Rectal smooth muscle tissue (tissue), 1 donor: ENCODE measurements around the gene B3GALT5.

Source experiments
- H3K27ac ChIP-seq: one replicate; pipeline ENCODE4 v1.7.0; 2013; ENCODE audit warnings: low read depth, low read length, inconsistent platforms
- H3K27me3 ChIP-seq: one replicate; pipeline ENCODE4 v1.7.0; 2013; ENCODE audit warnings: low read length; ENCODE audit not compliant: control insufficient read depth, insufficient read depth
- H3K36me3 ChIP-seq: one replicate; pipeline ENCODE4 v1.7.0; 2013; ENCODE audit warnings: low read length; ENCODE audit not compliant: control insufficient read depth, insufficient read depth
- H3K4me1 ChIP-seq: one replicate; pipeline ENCODE4 v1.7.0; 2013; ENCODE audit warnings: low read length; ENCODE audit not compliant: control insufficient read depth, insufficient read depth
- H3K4me3 ChIP-seq: one replicate; pipeline ENCODE4 v1.7.0; 2013; ENCODE audit warnings: low read length
- H3K9ac ChIP-seq: one replicate; pipeline ENCODE4 v1.7.0; 2013; ENCODE audit warnings: low read length

Gene B3GALT5

GRCh38 chr21:39700318-39700717 is 87.6 kb downstream of the B3GALT5 start:
- Histone ChIP-seq H3K9ac (no peak overlapping the region), H3K27me3 (no peaks in the 10 kb centered on the region), H3K4me1 (no peaks in the 10 kb centered on the region)

GRCh38 chr21:39703578-39703977 is 90.8 kb downstream of the B3GALT5 start:
- Histone ChIP-seq H3K36me3 (no peaks in the 10 kb centered on the region), H3K27me3 (no peaks in the 10 kb centered on the region), H3K9ac (no peak overlapping the region), H3K27ac (no peak overlapping the region), H3K4me1 (no peaks in the 10 kb centered on the region), H3K4me3 (no peak overlapping the region)

More at GRCh38 chr21:39700318-39700717, 87.6 kb downstream of the B3GALT5 start:
- Histone ChIP-seq H3K36me3 (no peaks in the 10 kb centered on the region), H3K4me3 (no peak overlapping the region), H3K27ac (no peak overlapping the region)

- Histone ChIP-seq H3K36me3 (no peaks in the 10 kb centered on the region), H3K4me3 (no peak overlapping the region), H3K9ac (no peak overlapping the region), H3K27ac (no peak overlapping the region), H3K4me1 (no peaks in the 10 kb centered on the region), H3K27me3 (no peaks in the 10 kb centered on the region)
Observed at GRCh38 chr21:39705849-39706248, 93.1 kb downstream of the B3GALT5 start.

GRCh38 chr21:39707316-39707715 is 94.6 kb downstream of the B3GALT5 start:
- H3K4me3 ChIP-seq = no peak overlapping the region
- no peaks in the 10 kb centered on the region for H3K36me3 ChIP-seq
- no peak overlapping the region for H3K27ac ChIP-seq
- H3K4me1 ChIP-seq = no peaks in the 10 kb centered on the region
- H3K9ac ChIP-seq = no peak overlapping the region
- no peaks in the 10 kb centered on the region for H3K27me3 ChIP-seq

- no peak overlapping the region for H3K9ac ChIP-seq
- no peaks in the 10 kb centered on the region for H3K36me3 ChIP-seq
- no peak overlapping the region for H3K4me3 ChIP-seq
- H3K27ac ChIP-seq = no peak overlapping the region
- no peaks in the 10 kb centered on the region for H3K27me3 ChIP-seq
- H3K4me1 ChIP-seq = no peaks in the 10 kb centered on the region
Observed at GRCh38 chr21:39710866-39711265, 98.1 kb downstream of the B3GALT5 start.

- Histone ChIP-seq H3K36me3 (no peaks in the 10 kb centered on the region), H3K27ac (no peak overlapping the region)
Observed at GRCh38 chr21:39712273-39712672, 99.5 kb downstream of the B3GALT5 start.

GRCh38 chr21:39712976-39713375 is 100.2 kb downstream of the B3GALT5 start:
- no peaks in the 10 kb centered on the region for H3K4me1 ChIP-seq
- no peak overlapping the region for H3K27ac ChIP-seq
- no peak overlapping the region for H3K4me3 ChIP-seq
- H3K9ac ChIP-seq = no peak overlapping the region
- H3K36me3 ChIP-seq = no peaks in the 10 kb centered on the region
- no peaks in the 10 kb centered on the region for H3K27me3 ChIP-seq

More at GRCh38 chr21:39712273-39712672, 99.5 kb downstream of the B3GALT5 start:
- Histone ChIP-seq H3K9ac (no peak overlapping the region), H3K4me1 (no peaks in the 10 kb centered on the region), H3K4me3 (no peak overlapping the region), H3K27me3 (no peaks in the 10 kb centered on the region)

- Histone ChIP-seq H3K36me3 (no peaks in the 10 kb centered on the region), H3K4me3 (no peak overlapping the region), H3K4me1 (no peaks in the 10 kb centered on the region), H3K27ac (no peak overlapping the region), H3K9ac (no peak overlapping the region), H3K27me3 (no peaks in the 10 kb centered on the region)
Observed at GRCh38 chr21:39713905-39714304, 101.2 kb downstream of the B3GALT5 start.

- H3K27me3 ChIP-seq = no peaks in the 10 kb centered on the region
- no peak overlapping the region for H3K4me3 ChIP-seq
Observed at GRCh38 chr21:39714331-39714730, 101.6 kb downstream of the B3GALT5 start.

GRCh38 chr21:39715804-39716397 is 103.2 kb downstream of the B3GALT5 start:
- Histone ChIP-seq H3K36me3 (no peaks in the 10 kb centered on the region), H3K4me1 (no peaks in the 10 kb centered on the region), H3K9ac (no peak overlapping the region), H3K27me3 (no peaks in the 10 kb centered on the region), H3K4me3 (no peak overlapping the region), H3K27ac (no peak overlapping the region)

More at GRCh38 chr21:39714331-39714730, 101.6 kb downstream of the B3GALT5 start:
- Histone ChIP-seq H3K4me1 (no peaks in the 10 kb centered on the region), H3K27ac (no peak overlapping the region), H3K9ac (no peak overlapping the region), H3K36me3 (no peaks in the 10 kb centered on the region)

GRCh38 chr21:39720126-39720778 is 107.5 kb downstream of the B3GALT5 start:
- Histone ChIP-seq H3K4me3 (no peak overlapping the region), H3K27ac (no peak overlapping the region), H3K27me3 (no peaks in the 10 kb centered on the region), H3K9ac (no peak overlapping the region), H3K4me1 (no peaks in the 10 kb centered on the region), H3K36me3 (no peaks in the 10 kb centered on the region)

GRCh38 chr21:39721885-39722284 is 109.1 kb downstream of the B3GALT5 start:
- H3K9ac ChIP-seq = no peak overlapping the region
- H3K4me3 ChIP-seq = no peak overlapping the region
- no peak overlapping the region for H3K27ac ChIP-seq
- no peaks in the 10 kb centered on the region for H3K27me3 ChIP-seq
- H3K4me1 ChIP-seq = no peaks in the 10 kb centered on the region
- no peaks in the 10 kb centered on the region for H3K36me3 ChIP-seq
